Mesothelial cell of epicardium (in vitro differentiated cells): Measurements from ENCODE around the gene PRKCA. TPM values are rescaled to one million over a fixed set of nuclear protein-coding genes. Genes with fewer than 3 reads are reported as not detected.
"Not testable (repeated sequence)": the region's sequence is repeated elsewhere in the genome, so short reads cannot be mapped to it uniquely, and the experiment has no call there.

Experiments
- DNase-seq, 2 experiments: peaks; one replicate each; pipeline ENCODE4 v3.0.0; 2021; ENCODE audit warnings: low spot score in 2 of 2; ENCODE audit not compliant: unreplicated experiment in 2 of 2
- H3K27ac Mint-ChIP-seq: 2 replicates; pipeline ENCODE4 v1.8.0; 2021; ENCODE audit warnings: mixed read lengths
- H3K27me3 Mint-ChIP-seq: 2 replicates; pipeline ENCODE4 v1.8.0; 2021; ENCODE audit warnings: low read depth, mixed read lengths
- H3K36me3 Mint-ChIP-seq: 2 replicates; pipeline ENCODE4 v1.8.0; 2021; ENCODE audit warnings: mixed read lengths
- H3K4me1 Mint-ChIP-seq: 2 replicates; pipeline ENCODE4 v1.8.0; 2021; ENCODE audit warnings: mixed read lengths
- H3K4me3 Mint-ChIP-seq: 2 replicates; pipeline ENCODE4 v1.8.0; 2021; ENCODE audit warnings: mild to moderate bottlenecking, moderate library complexity, mixed read lengths
- H3K9me3 Mint-ChIP-seq: 2 replicates; pipeline ENCODE4 v1.8.0; 2021; ENCODE audit warnings: mixed read lengths
- CTCF ChIP-seq: fragments of 200-600 bp; sonication (generic); IDR thresholded peaks from one replicate; pipeline ENCODE4 v1.5.0; 2021; ENCODE audit warnings: antibody characterized with exemption; ENCODE audit not compliant: unreplicated experiment
- total RNA-seq: library from RNA; stranded (reverse); gene quantifications from 3 replicates; pipeline ENCODE4 v1.2.1, GENCODE V29; 2021

PRKCA gene
- total RNA-seq, 1 donor from 2014 or later, result 15.2 TPM

DNA sequence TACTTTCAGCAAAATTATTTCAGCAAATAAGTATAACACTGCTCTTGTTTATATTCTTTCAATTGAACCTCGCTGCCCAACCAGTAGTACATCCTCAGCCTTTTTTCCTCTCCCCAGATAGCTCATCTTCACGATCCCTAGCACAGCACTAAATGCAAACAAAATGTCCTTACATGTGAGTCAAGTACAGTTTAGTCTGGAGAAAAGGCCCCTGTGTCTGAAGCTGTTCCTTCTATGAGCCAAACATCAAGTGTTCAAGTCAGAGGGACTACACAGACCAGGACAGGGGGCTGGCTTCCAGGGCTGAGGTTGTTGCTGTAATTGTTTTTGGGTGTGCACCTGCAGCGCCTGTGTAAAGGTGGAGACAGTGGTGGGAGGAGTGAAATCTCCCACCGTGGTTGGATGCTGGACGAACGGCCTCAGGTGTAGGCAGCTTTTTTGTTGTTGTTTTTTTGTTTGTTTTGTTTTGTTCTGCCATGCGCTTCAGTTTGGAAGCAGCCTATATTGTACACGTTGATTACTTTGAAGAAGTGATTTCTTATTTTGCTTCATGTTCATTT lies 147.1 kb downstream of the PRKCA start:
- Mint-ChIP-seq H3K27ac (no peak overlapping the region), H3K4me1 (peaks cover 16% of the 10 kb centered on the region), H3K27me3 (no peaks in the 10 kb centered on the region), H3K4me3 (no peak overlapping the region), H3K36me3 (no peaks in the 10 kb centered on the region), H3K9me3 (no peaks in the 10 kb centered on the region)
- no peak for DNase-seq
- TF ChIP-seq CTCF, result no peak

GRCh38 chr17:66450008-66450851 lies 147.8 kb downstream of the PRKCA start:
- DNase-seq, result no peak
- Mint-ChIP-seq H3K9me3 (no peaks in the 10 kb centered on the region), H3K27me3 (no peaks in the 10 kb centered on the region), H3K4me3 (no peak overlapping the region), H3K27ac (no peak overlapping the region), H3K36me3 (no peaks in the 10 kb centered on the region), H3K4me1 (peaks cover 18% of the 10 kb centered on the region)
- no peak for TF ChIP-seq CTCF

DNA sequence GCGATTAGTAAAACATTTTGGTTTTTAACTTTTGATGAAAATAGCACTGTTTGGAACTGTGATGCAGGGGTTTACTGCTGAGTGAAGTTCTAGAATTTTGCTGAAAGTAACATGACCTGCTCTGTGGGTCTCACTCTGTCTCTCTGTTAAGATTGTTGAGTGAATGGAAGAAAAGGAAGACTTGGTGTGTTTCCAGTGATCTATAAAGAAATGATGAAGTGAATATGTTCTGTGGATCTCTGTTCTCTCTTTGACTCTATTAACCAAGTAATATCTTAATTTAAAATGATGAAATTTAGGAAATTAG lies 148.4 kb downstream of the PRKCA start:
- Mint-ChIP-seq H3K27ac (no peak overlapping the region), H3K9me3 (no peaks in the 10 kb centered on the region), H3K4me3 (no peak overlapping the region), H3K4me1 (peaks cover 23% of the 10 kb centered on the region), H3K27me3 (no peaks in the 10 kb centered on the region), H3K36me3 (no peaks in the 10 kb centered on the region)
- no peak for TF ChIP-seq CTCF
- no peak for DNase-seq

- Mint-ChIP-seq H3K36me3 (no peaks in the 10 kb centered on the region), H3K27me3 (no peaks in the 10 kb centered on the region), H3K9me3 (no peaks in the 10 kb centered on the region), H3K4me3 (no peak overlapping the region), H3K27ac (no peak overlapping the region), H3K4me1 (peaks cover 23% of the 10 kb centered on the region)
- no peak for TF ChIP-seq CTCF
- no peak for DNase-seq
Observed at GRCh38 chr17:66451188-66452149, 149.1 kb downstream of the PRKCA start.

DNA sequence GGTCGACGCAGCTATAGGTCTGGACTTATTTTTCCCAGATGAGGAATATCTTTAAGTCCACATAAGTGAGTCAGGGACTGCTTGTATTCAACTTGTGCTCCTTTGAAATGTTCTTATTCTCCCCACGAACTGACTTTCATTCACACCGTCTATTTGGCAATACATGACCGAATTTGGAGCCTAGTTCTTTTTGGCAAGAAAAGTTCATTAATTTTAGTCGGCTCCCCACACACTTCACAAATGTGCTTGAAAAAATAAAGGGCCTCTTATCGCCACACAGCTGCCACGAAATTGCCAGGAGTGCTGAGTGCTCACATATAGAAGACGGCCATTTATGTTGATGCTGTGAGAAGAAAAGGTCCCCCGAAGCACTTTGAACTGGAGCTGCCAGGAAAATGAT lies 152.6 kb downstream of the PRKCA start:
- Mint-ChIP-seq H3K27ac (peak overlapping the region; percentile 16), H3K4me3 (no peak overlapping the region), H3K36me3 (peaks cover 5% of the 10 kb centered on the region), H3K9me3 (peaks cover 5% of the 10 kb centered on the region), H3K4me1 (peaks cover 23% of the 10 kb centered on the region), H3K27me3 (no peaks in the 10 kb centered on the region)
- no peak for TF ChIP-seq CTCF
- DNase-seq, result no peak

DNA sequence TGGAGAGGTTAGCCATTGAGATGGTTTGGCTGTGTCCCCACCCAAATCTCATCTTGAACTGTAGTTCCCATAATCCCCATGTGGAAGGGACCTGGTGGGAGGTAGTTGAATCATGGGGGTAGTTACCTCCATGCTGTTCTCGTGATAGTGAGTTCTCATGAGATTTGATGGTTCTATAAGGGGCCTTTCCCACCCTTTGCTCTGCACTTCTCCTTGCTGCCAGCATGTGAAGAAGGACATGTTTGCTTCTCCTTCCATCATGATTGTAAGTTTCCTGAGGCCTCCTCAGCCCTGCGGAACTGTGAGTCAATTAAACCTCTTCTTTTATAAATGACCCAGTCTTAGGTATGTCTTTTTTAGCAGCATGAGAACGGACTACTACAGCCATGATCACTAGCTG lies 155.1 kb downstream of the PRKCA start:
- not testable (repeated sequence) for DNase-seq, H3K27me3 Mint-ChIP-seq, H3K9me3 Mint-ChIP-seq, H3K36me3 Mint-ChIP-seq, H3K4me1 Mint-ChIP-seq, H3K4me3 Mint-ChIP-seq, H3K27ac Mint-ChIP-seq
